ENCODE results near the gene PHF23.

The PHF23 gene

GRCh38 chr17:7195971-7196370 is 43.3 kb downstream of the PHF23 start:
- ChIA-PET CTCF (interaction anchor here (2.0 kb wide), 1 partner anchor 10 kb away, joined by 6 read pairs; no protein-coding TSS in a partner anchor), POLR2A (no interaction called here)
- no peaks in the 10 kb centered on the region for H3K4me1 ChIP-seq (ENCODE audit: control extremely low read depth in 1 of 4, control insufficient read depth in 4 of 4, insufficient read depth in 4 of 4, low read length in 3 of 4)
- no peak overlapping the region for H3K27ac ChIP-seq (ENCODE audit: insufficient read depth in 1 of 2, low read depth in 1 of 2, low read length in 2 of 2, poor library complexity in 1 of 2, severe bottlenecking in 2 of 2)
- H3K36me3 ChIP-seq (ENCODE audit: control insufficient read depth in 4 of 4, insufficient read depth in 4 of 4, low read length in 3 of 4): peaks cover 9 to 63% (median 46%) of the 10 kb centered on the region in 4 experiments
- no peaks in the 10 kb centered on the region for H3K9me3 ChIP-seq (ENCODE audit: control extremely low read depth in 1 of 5, control insufficient read depth in 4 of 5, insufficient read depth in 2 of 5, low read depth in 1 of 5, low read length in 4 of 5)
- WGBS (ENCODE audit: insufficient coverage): 98% methylated on average over 11 of the region's 12 CpGs
- no peak for DNase-seq
- H3K27me3 ChIP-seq (replicated peaks in 2 of 5; ENCODE audit: control insufficient read depth in 4 of 5, insufficient read depth in 5 of 5, low read length in 4 of 5): no peaks in the 10 kb centered on the region
- H3K4me3 ChIP-seq (ENCODE audit: control insufficient read depth in 1 of 7, extremely low read depth in 1 of 7, insufficient read depth in 4 of 7, low read depth in 2 of 7, low read length in 6 of 7): no peak overlapping the region

- Histone ChIP-seq H3K27ac (ENCODE audit: insufficient read depth in 1 of 2, low read depth in 1 of 2, low read length in 2 of 2, poor library complexity in 1 of 2, severe bottlenecking in 2 of 2) (no peak overlapping the region), H3K27me3 (replicated peaks in 2 of 5; ENCODE audit: control insufficient read depth in 4 of 5, insufficient read depth in 5 of 5, low read length in 4 of 5) (no peaks in the 10 kb centered on the region), H3K36me3 (ENCODE audit: control insufficient read depth in 4 of 4, insufficient read depth in 4 of 4, low read length in 3 of 4) (peaks cover 8 to 67% (median 46%) of the 10 kb centered on the region in 4 experiments), H3K4me3 (ENCODE audit: control insufficient read depth in 1 of 7, extremely low read depth in 1 of 7, insufficient read depth in 4 of 7, low read depth in 2 of 7, low read length in 6 of 7) (no peak overlapping the region), H3K4me1 (ENCODE audit: control extremely low read depth in 1 of 4, control insufficient read depth in 4 of 4, insufficient read depth in 4 of 4, low read length in 3 of 4) (no peaks in the 10 kb centered on the region), H3K9me3 (ENCODE audit: control extremely low read depth in 1 of 5, control insufficient read depth in 4 of 5, insufficient read depth in 2 of 5, low read depth in 1 of 5, low read length in 4 of 5) (no peaks in the 10 kb centered on the region)
- POLR2A ChIA-PET: no interaction called here
- 96% methylated on average over 11 of the region's 12 CpGs for WGBS (ENCODE audit: insufficient coverage)
- CTCF ChIA-PET: no interaction called here
- no peak for DNase-seq
Observed at GRCh38 chr17:7192271-7192937, 46.9 kb downstream of the PHF23 start.

- no peak overlapping the region for H3K27ac ChIP-seq (ENCODE audit: insufficient read depth in 1 of 2, low read depth in 1 of 2, low read length in 2 of 2, poor library complexity in 1 of 2, severe bottlenecking in 2 of 2)
- no peak overlapping the region for H3K4me3 ChIP-seq (ENCODE audit: control insufficient read depth in 1 of 7, extremely low read depth in 1 of 7, insufficient read depth in 4 of 7, low read depth in 2 of 7, low read length in 6 of 7)
- H3K36me3 ChIP-seq (ENCODE audit: control insufficient read depth in 4 of 4, insufficient read depth in 4 of 4, low read length in 3 of 4): peaks cover 4 to 62% (median 40%) of the 10 kb centered on the region in 4 experiments
- H3K9me3 ChIP-seq (ENCODE audit: control extremely low read depth in 1 of 5, control insufficient read depth in 4 of 5, insufficient read depth in 2 of 5, low read depth in 1 of 5, low read length in 4 of 5): no peaks in the 10 kb centered on the region
- no peaks in the 10 kb centered on the region for H3K27me3 ChIP-seq (replicated peaks in 2 of 5; ENCODE audit: control insufficient read depth in 4 of 5, insufficient read depth in 5 of 5, low read length in 4 of 5)
- ChIA-PET POLR2A (no interaction called here), CTCF (no interaction called here)
- peak in 2 of 3 donors; percentile 33 to 39 for DNase-seq
- 93% methylated on average over 24 of the region's 26 CpGs for WGBS (ENCODE audit: insufficient coverage)
- H3K4me1 ChIP-seq (ENCODE audit: control extremely low read depth in 1 of 4, control insufficient read depth in 4 of 4, insufficient read depth in 4 of 4, low read length in 3 of 4): no peaks in the 10 kb centered on the region
Observed at GRCh38 chr17:7191571-7192270, 47.5 kb downstream of the PHF23 start.

DNA sequence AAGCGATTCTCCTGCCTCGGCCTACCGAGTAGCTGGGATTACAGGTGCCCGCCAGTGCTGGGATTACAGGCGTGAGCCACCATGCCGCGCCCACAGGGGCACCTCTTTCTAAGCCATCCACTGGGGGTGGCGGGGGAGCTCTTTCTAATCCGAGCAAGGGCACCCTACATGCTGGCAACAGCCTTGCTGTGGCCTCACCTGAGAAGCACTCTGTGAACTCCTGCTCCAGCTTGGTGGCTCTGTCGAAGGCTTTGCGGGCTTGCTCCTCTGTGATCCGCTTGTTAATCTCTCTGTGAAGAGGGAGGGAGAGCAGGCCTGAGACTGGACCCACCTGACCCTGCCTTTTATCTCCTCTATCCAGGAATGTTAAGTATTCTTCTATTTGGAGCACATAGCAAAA is 48.2 kb downstream of the PHF23 start:
- no peak overlapping the region for H3K4me3 ChIP-seq (ENCODE audit: control insufficient read depth in 1 of 7, extremely low read depth in 1 of 7, insufficient read depth in 4 of 7, low read depth in 2 of 7, low read length in 6 of 7)
- peaks cover 3 to 56% (median 34%) of the 10 kb centered on the region in 4 experiments for H3K36me3 ChIP-seq (ENCODE audit: control insufficient read depth in 4 of 4, insufficient read depth in 4 of 4, low read length in 3 of 4)
- POLR2A ChIA-PET: no interaction called here
- no peaks in the 10 kb centered on the region for H3K4me1 ChIP-seq (ENCODE audit: control extremely low read depth in 1 of 4, control insufficient read depth in 4 of 4, insufficient read depth in 4 of 4, low read length in 3 of 4)
- DNase-seq: no peak
- H3K27me3 ChIP-seq (replicated peaks in 2 of 5; ENCODE audit: control insufficient read depth in 4 of 5, insufficient read depth in 5 of 5, low read length in 4 of 5): no peaks in the 10 kb centered on the region
- WGBS (ENCODE audit: insufficient coverage): 99% methylated on average over 11 of the region's 12 CpGs
- H3K27ac ChIP-seq (ENCODE audit: insufficient read depth in 1 of 2, low read depth in 1 of 2, low read length in 2 of 2, poor library complexity in 1 of 2, severe bottlenecking in 2 of 2): no peak overlapping the region
- CTCF ChIA-PET: interaction anchor here (0.7 to 0.8 kb wide), 2 partner anchors 10 to 29 kb away, joined by 3 read pairs; no protein-coding TSS in a partner anchor
- no peaks in the 10 kb centered on the region for H3K9me3 ChIP-seq (ENCODE audit: control extremely low read depth in 1 of 5, control insufficient read depth in 4 of 5, insufficient read depth in 2 of 5, low read depth in 1 of 5, low read length in 4 of 5)

- Histone ChIP-seq H3K4me1 (ENCODE audit: control extremely low read depth in 1 of 4, control insufficient read depth in 4 of 4, insufficient read depth in 4 of 4, low read length in 3 of 4) (no peaks in the 10 kb centered on the region), H3K27me3 (replicated peaks in 2 of 5; ENCODE audit: control insufficient read depth in 4 of 5, insufficient read depth in 5 of 5, low read length in 4 of 5) (no peaks in the 10 kb centered on the region), H3K27ac (ENCODE audit: insufficient read depth in 1 of 2, low read depth in 1 of 2, low read length in 2 of 2, poor library complexity in 1 of 2, severe bottlenecking in 2 of 2) (no peak overlapping the region), H3K9me3 (ENCODE audit: control extremely low read depth in 1 of 5, control insufficient read depth in 4 of 5, insufficient read depth in 2 of 5, low read depth in 1 of 5, low read length in 4 of 5) (no peaks in the 10 kb centered on the region), H3K36me3 (ENCODE audit: control insufficient read depth in 4 of 4, insufficient read depth in 4 of 4, low read length in 3 of 4) (peaks cover 3 to 49% (median 27%) of the 10 kb centered on the region in 4 experiments), H3K4me3 (ENCODE audit: control insufficient read depth in 1 of 7, extremely low read depth in 1 of 7, insufficient read depth in 4 of 7, low read depth in 2 of 7, low read length in 6 of 7) (no peak overlapping the region)
- POLR2A ChIA-PET: no interaction called here
- DNase-seq: no peak
- CTCF ChIA-PET: interaction anchor here (0.7 to 0.8 kb wide), 2 partner anchors 9 to 28 kb away, joined by 3 read pairs; no protein-coding TSS in a partner anchor
- WGBS (ENCODE audit: insufficient coverage): 94% methylated on average over 9 of the region's 14 CpGs
Observed at GRCh38 chr17:7190276-7190917, 48.9 kb downstream of the PHF23 start.

- Histone ChIP-seq H3K27ac (ENCODE audit: insufficient read depth in 1 of 2, low read depth in 1 of 2, low read length in 2 of 2, poor library complexity in 1 of 2, severe bottlenecking in 2 of 2) (no peak overlapping the region), H3K36me3 (ENCODE audit: control insufficient read depth in 4 of 4, insufficient read depth in 4 of 4, low read length in 3 of 4) (peaks cover 0 to 15% (median 6%) of the 10 kb centered on the region in 4 experiments), H3K4me3 (ENCODE audit: control insufficient read depth in 1 of 7, extremely low read depth in 1 of 7, insufficient read depth in 4 of 7, low read depth in 2 of 7, low read length in 6 of 7) (no peak overlapping the region), H3K4me1 (ENCODE audit: control extremely low read depth in 1 of 4, control insufficient read depth in 4 of 4, insufficient read depth in 4 of 4, low read length in 3 of 4) (peaks cover 0 to 7% (median 6%) of the 10 kb centered on the region in 4 experiments), H3K9me3 (ENCODE audit: control extremely low read depth in 1 of 5, control insufficient read depth in 4 of 5, insufficient read depth in 2 of 5, low read depth in 1 of 5, low read length in 4 of 5) (no peaks in the 10 kb centered on the region), H3K27me3 (replicated peaks in 2 of 5; ENCODE audit: control insufficient read depth in 4 of 5, insufficient read depth in 5 of 5, low read length in 4 of 5) (no peaks in the 10 kb centered on the region)
- DNase-seq: peak in 2 of 3 donors; percentile 52 to 64
- ChIA-PET POLR2A (interaction anchor here (0.5 kb wide), 1 partner anchor 229 kb away, joined by 3 read pairs; no protein-coding TSS in a partner anchor), CTCF (interaction anchor here (0.6 to 2.9 kb wide), 4 partner anchors 10 to 1992 kb away, joined by 3 to 14 read pairs (median 4); no protein-coding TSS in a partner anchor)
- WGBS (ENCODE audit: insufficient coverage): 57% methylated on average over 6 of the region's 7 CpGs
Observed at GRCh38 chr17:7186241-7186640, 53.0 kb downstream of the PHF23 start.
